Hematopoietic multipotent progenitor cell treated with erythropoietin and hydrocortisone succinate and interleukin-3 and kit ligand, for 4 days (in vitro differentiated cells): ENCODE results near the gene MVP.
"Not testable (repeated sequence)": the region's sequence is repeated elsewhere in the genome, so short reads cannot be mapped to it uniquely, and the experiment has no call there.

Source experiments
- DNase-seq: peaks from one replicate; pipeline ENCODE4 v3.0.0-alpha.2; 2015

The MVP gene

GRCh38 chr16:29820271-29820701, at the start of gene MVP:
Gene MVP (plus strand): TSS chr16:29820462. CDS start chr16:29830550, 10,088 bp downstream.
- DNase-seq = peak; percentile 78

GRCh38 chr16:29772330-29772729, 47.9 kb upstream of the MVP start:
- peak; percentile 35 for DNase-seq

GRCh38 chr16:29774730-29775129, 45.5 kb upstream of the MVP start:
- DNase-seq = no peak

- DNase-seq = no peak
Measured at GRCh38 chr16:29775742-29776408, 44.4 kb upstream of the MVP start.

GRCh38 chr16:29777576-29778350, 42.5 kb upstream of the MVP start, which contains the start of gene ZG16:
Gene ZG16 (plus strand): TSS chr16:29778256. CDS start chr16:29779267, 1,011 bp downstream.
- no peak for DNase-seq

GRCh38 chr16:29779474-29779873, 40.8 kb upstream of the MVP start:
- no peak for DNase-seq

- DNase-seq = not testable (repeated sequence)
Measured at GRCh38 chr16:29783094-29783953, 36.9 kb upstream of the MVP start.

GRCh38 chr16:29784157-29784556, 36.1 kb upstream of the MVP start:
- no peak for DNase-seq

- DNase-seq = peak; percentile 83
Measured at GRCh38 chr16:29784901-29785500, 35.3 kb upstream of the MVP start.

- DNase-seq = not testable (repeated sequence)
Measured at GRCh38 chr16:29787155-29787554, 33.1 kb upstream of the MVP start.

GRCh38 chr16:29789775-29790182, 30.5 kb upstream of the MVP start:
- no peak for DNase-seq

- DNase-seq = peak; percentile 100
Measured at GRCh38 chr16:29790183-29790948, 29.9 kb upstream of the MVP start, which contains the start of gene KIF22. Gene KIF22 (plus strand): TSS chr16:29790751. CDS start chr16:29790760, 9 bp downstream.

GRCh38 chr16:29790949-29791844, 29.1 kb upstream of the MVP start:
- peak; percentile 33 for DNase-seq

GRCh38 chr16:29791845-29792807, 28.1 kb upstream of the MVP start:
- DNase-seq = peak; percentile 32

GRCh38 chr16:29793153-29793552, 27.1 kb upstream of the MVP start:
- DNase-seq = not testable (repeated sequence)

- DNase-seq = no peak
Measured at GRCh38 chr16:29794231-29794710, 26.0 kb upstream of the MVP start.

GRCh38 chr16:29802416-29802935, 17.8 kb upstream of the MVP start:
- no peak for DNase-seq

- DNase-seq = no peak
Measured at GRCh38 chr16:29804020-29804419, 16.2 kb upstream of the MVP start.
